Smooth muscle cell (in vitro differentiated cells): ENCODE measurements around the gene SKIC2. TPM values are rescaled to one million over a fixed set of nuclear protein-coding genes. Genes with fewer than 3 reads are reported as not detected.

Experiments used
- DNase-seq: peaks from one replicate; lab custom pipeline; 2025; ENCODE audit not compliant: unreplicated experiment; lab: John Stamatoyannopoulos, UW
- H2AFZ ChIP-seq: fragments of 200-600 bp; sonication (generic); 2 replicates; pipeline ENCODE4 v1.6.0; 2016; ENCODE audit warnings: antibody characterized with exemption, low read depth, mild to moderate bottlenecking
- H3F3A ChIP-seq: fragments of 200-600 bp; sonication (generic); 2 replicates; pipeline ENCODE4 v1.6.0; 2017; ENCODE audit warnings: antibody characterized with exemption, low read depth
- H3K27ac ChIP-seq: fragments of 200-600 bp; sonication (generic); 2 replicates; pipeline ENCODE4 v1.5.1; 2016; ENCODE audit warnings: low read depth, mild to moderate bottlenecking
- H3K27me3 ChIP-seq: fragments of 200-600 bp; sonication (generic); 2 replicates; pipeline ENCODE4 v1.6.1; 2016; ENCODE audit warnings: low read depth, mild to moderate bottlenecking
- H3K36me3 ChIP-seq: fragments of 200-600 bp; sonication (generic); 2 replicates; pipeline ENCODE4 v1.5.1; 2016; ENCODE audit warnings: low read depth
- H3K4me1 ChIP-seq: fragments of 200-600 bp; sonication (generic); 2 replicates; pipeline ENCODE4 v1.5.1; 2016; ENCODE audit warnings: low read depth
- H3K4me2 ChIP-seq: fragments of 200-600 bp; sonication (generic); 2 replicates; pipeline ENCODE4 v1.6.0; 2016; ENCODE audit warnings: mild to moderate bottlenecking
- H3K4me3 ChIP-seq: fragments of 200-600 bp; sonication (generic); 2 replicates; pipeline ENCODE4 v1.5.1; 2016; ENCODE audit warnings: mild to moderate bottlenecking
- H3K79me2 ChIP-seq: fragments of 200-600 bp; sonication (generic); 2 replicates; pipeline ENCODE4 v1.6.0; 2016; ENCODE audit warnings: low read depth, mild to moderate bottlenecking
- H3K9ac ChIP-seq: fragments of 200-600 bp; sonication (generic); 2 replicates; pipeline ENCODE4 v1.6.0; 2016; ENCODE audit warnings: low read depth
- H3K9me3 ChIP-seq: fragments of 200-600 bp; sonication (generic); replicated peaks from 2 replicates; pipeline ENCODE4 v1.5.1; 2016; ENCODE audit warnings: low read depth
- H4K20me1 ChIP-seq: fragments of 200-600 bp; sonication (generic); 2 replicates; pipeline ENCODE4 v1.6.0; 2016; ENCODE audit warnings: low read depth
- CTCF ChIP-seq: fragments of 200-600 bp; sonication (generic); IDR thresholded peaks from 2 replicates; pipeline ENCODE4 v1.5.1; 2017; ENCODE audit warnings: borderline replicate concordance, mild to moderate bottlenecking, antibody characterized with exemption; ENCODE audit not compliant: insufficient read depth, poor library complexity, severe bottlenecking
- WGBS: methylation state at CpG from one replicate; pipeline ENCODE4 v1.1.7; 2016; ENCODE audit warnings: low lambda C conversion rate; 5-methylcytosine and 5-hydroxymethylcytosine counted together
- polyA plus RNA-seq: library from polyadenylated mRNA; unstranded; fragments of >200 nt; fragmentation: Nextera tagmentation; extraction: Ambion mirVana; gene quantifications from 2 replicates; pipeline ENCODE4 v1.2.1, GENCODE V29; 2016
- total RNA-seq: library from RNA; depleted of rRNA; stranded (reverse); fragments of >200 nt; gene quantifications from 2 replicates; pipeline ENCODE4 v1.2.3, GENCODE V29; 2014

Gene SKIC2
- total and polyA plus RNA-seq, 2 experiments from 2014 or later: 27.6 to 56.0 TPM

- WGBS: 98% methylated on average over 10 of the region's 10 CpGs
- H3K36me3 ChIP-seq: peaks cover 9% of the 10 kb centered on the region
Observed at GRCh38 chr6:31966997-31967925, 8.3 kb downstream of the SKIC2 start.

GRCh38 chr6:31967926-31968320, 8.9 kb downstream of the SKIC2 start:
- Histone ChIP-seq H3K27me3 (no peaks in the 10 kb centered on the region), H3K4me2 (no peak overlapping the region), H3K9me3 (no peaks in the 10 kb centered on the region), H3K9ac (no peak overlapping the region), H2AFZ (no peak overlapping the region), H3F3A (no peaks in the 10 kb centered on the region), H3K4me3 (no peak overlapping the region), H3K79me2 (peaks cover 7% of the 10 kb centered on the region), H3K4me1 (peaks cover 7% of the 10 kb centered on the region), H4K20me1 (no peaks in the 10 kb centered on the region), H3K27ac (no peak overlapping the region), H3K36me3 (peaks cover 9% of the 10 kb centered on the region)
- no peak for TF ChIP-seq CTCF
- DNase-seq: no peak
- 96% methylated on average over 3 of the region's 3 CpGs for WGBS

More at GRCh38 chr6:31966997-31967925, 8.3 kb downstream of the SKIC2 start:
- no peak for TF ChIP-seq CTCF
- Histone ChIP-seq H3K9ac (no peak overlapping the region), H3K27me3 (no peaks in the 10 kb centered on the region), H3K27ac (no peak overlapping the region), H3F3A (no peaks in the 10 kb centered on the region), H3K4me3 (no peak overlapping the region), H3K79me2 (peaks cover 5% of the 10 kb centered on the region), H3K9me3 (no peaks in the 10 kb centered on the region), H4K20me1 (no peaks in the 10 kb centered on the region), H3K4me1 (peaks cover 4% of the 10 kb centered on the region), H2AFZ (no peak overlapping the region), H3K4me2 (no peak overlapping the region)
- DNase-seq: no peak

- H2AFZ ChIP-seq: no peak overlapping the region
- H3F3A ChIP-seq: no peaks in the 10 kb centered on the region
- H3K27ac ChIP-seq: no peak overlapping the region
- WGBS: 98% methylated on average over 11 of the region's 11 CpGs
- H3K27me3 ChIP-seq: no peaks in the 10 kb centered on the region
- peaks cover 11% of the 10 kb centered on the region for H3K4me1 ChIP-seq
- peaks cover 11% of the 10 kb centered on the region for H3K79me2 ChIP-seq
- H3K9me3 ChIP-seq: no peaks in the 10 kb centered on the region
- TF ChIP-seq CTCF: no peak
- no peak overlapping the region for H3K4me3 ChIP-seq
- H3K36me3 ChIP-seq: peaks cover 9% of the 10 kb centered on the region
- H4K20me1 ChIP-seq: no peaks in the 10 kb centered on the region
- H3K4me2 ChIP-seq: no peak overlapping the region
- no peak for DNase-seq
- no peak overlapping the region for H3K9ac ChIP-seq
Observed at GRCh38 chr6:31968326-31968725, 9.4 kb downstream of the SKIC2 start.
